Stimulated activated CD4-positive, alpha-beta T cell treated with anti-CD3 and anti-CD28 coated beads, Interleukin-2, amount 100 ng/mL, for 48 hours (primary cell): ENCODE results near the gene TSN.
"Not testable (repeated sequence)": the region's sequence is repeated elsewhere in the genome, so short reads cannot be mapped to it uniquely, and the experiment has no call there.

Experiments used
- DNase-seq, 2 donors: peaks; one replicate each; pipeline ENCODE4 v3.0.0-alpha.2; 2020

Gene TSN

DNA sequence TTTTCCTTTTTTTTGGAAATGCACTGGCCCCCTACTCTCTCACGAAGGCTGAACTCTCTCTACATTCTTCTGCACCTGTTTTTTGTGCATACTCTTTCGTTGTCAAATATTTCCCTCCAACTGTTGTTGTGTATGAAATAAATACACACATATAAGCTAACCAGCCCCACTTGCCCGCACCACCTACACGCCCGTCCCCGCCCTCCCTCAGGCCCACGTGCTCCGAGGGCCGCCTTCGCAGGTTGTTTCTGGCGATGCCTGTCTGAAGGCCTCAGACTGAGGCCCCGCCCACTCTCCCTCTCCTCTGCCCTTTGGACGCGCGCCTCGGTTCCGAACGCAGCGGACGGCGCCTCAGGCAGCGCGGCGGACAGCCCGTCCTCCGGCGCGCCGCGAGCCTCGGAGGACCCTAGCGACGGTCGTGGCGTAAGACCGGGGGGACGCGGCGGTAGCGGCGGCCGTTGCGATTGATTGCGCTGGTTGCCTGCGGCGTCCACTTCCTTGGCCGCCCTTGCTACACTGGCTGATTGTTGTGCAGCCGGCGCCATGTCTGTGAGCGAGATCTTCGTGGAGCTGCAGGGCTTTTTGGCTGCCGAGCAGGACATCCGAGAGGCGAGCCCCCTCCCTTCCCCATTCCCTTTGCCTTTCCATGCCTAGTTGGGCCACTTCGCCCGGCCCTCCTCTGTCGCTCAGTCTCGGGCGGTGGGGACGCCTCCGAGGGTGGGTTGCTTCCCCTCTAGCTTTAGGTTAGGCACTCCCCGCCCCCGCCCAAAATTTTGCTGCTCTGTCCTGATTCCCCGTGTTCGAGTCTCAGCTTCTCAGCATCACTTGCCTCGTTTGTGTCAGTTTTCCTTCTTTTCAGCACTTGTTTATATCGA lies at the start of gene TSN:
Gene TSN, plus strand, starts transcription at position 415 of the 875 bp plus-strand sequence. Its CDS starts 129 bp downstream, at position 544.
- peak; percentile 96 for DNase-seq

- no peak for DNase-seq
These were observed 49.5 kb upstream of the TSN start for GRCh38 chr2:121705958-121706357.

- DNase-seq: no peak
These were observed 48.0 kb upstream of the TSN start for GRCh38 chr2:121707344-121707919.

- DNase-seq: no peak
These were observed 47.5 kb upstream of the TSN start for GRCh38 chr2:121707920-121708361.

- no peak for DNase-seq
These were observed 45.5 kb upstream of the TSN start for GRCh38 chr2:121709776-121710469.

DNA sequence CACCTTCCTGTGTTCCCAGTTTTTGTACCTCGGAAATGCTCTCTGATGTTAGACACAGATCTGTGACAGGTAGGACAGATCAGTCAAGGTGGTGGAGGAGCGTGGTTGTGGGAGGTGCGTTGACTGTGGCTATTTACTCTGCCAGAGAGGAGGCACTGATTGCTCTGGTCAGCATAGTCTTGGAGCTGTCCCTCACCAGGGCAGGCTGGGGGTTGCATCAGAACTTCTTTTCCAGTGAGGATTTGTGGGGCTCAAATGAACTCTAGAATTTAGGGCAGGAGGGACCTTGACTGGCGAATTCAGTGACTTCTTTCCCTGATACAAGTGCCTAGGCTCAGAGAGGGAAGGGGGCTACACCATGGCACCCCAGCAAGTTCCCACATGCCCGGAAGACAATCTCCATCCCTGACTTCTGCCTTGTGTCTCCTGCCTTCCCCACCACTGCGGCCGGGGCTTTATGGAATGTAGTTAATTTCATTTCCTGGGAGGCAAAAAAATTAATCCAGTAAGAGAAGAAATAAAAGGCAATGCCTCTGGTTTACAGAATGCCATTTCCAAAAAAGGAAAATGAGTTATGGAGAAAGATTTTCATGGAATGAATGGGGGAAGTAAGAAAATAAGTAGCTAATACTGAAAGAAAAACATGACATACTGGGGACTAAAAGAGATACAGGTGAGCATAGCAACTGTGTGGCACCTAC lies 44.8 kb upstream of the TSN start:
- DNase-seq: no peak

GRCh38 chr2:121711481-121711880 lies 44.0 kb upstream of the TSN start:
- not testable (repeated sequence) for DNase-seq

DNA sequence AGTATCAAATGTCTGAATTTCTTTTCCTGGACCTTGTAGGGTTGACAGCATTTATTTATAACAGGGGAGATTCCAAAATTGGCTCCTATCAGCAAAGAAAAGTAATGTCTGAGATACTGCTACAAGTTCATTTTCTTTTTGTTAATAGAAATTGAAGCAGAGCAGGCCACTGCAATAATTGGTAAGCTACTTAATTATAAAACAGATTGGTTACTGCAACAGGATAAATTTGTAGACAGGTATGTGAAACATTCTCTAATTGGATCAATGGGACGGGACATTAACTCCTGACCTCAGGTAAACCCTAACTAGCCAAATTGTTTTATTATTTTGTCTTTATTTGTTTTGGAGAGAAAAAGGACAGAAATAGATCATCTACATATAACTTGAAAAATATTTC lies 39.3 kb upstream of the TSN start:
- no peak for DNase-seq

- DNase-seq: no peak
These were observed 37.9 kb upstream of the TSN start for GRCh38 chr2:121717529-121717928.

GRCh38 chr2:121721926-121722325 lies 33.5 kb upstream of the TSN start:
- no peak for DNase-seq

- no peak for DNase-seq
These were observed 33.0 kb upstream of the TSN start for GRCh38 chr2:121722479-121722878.

GRCh38 chr2:121723316-121723715 lies 32.1 kb upstream of the TSN start:
- no peak for DNase-seq

GRCh38 chr2:121727332-121727731 lies 28.1 kb upstream of the TSN start:
- no peak for DNase-seq

DNA sequence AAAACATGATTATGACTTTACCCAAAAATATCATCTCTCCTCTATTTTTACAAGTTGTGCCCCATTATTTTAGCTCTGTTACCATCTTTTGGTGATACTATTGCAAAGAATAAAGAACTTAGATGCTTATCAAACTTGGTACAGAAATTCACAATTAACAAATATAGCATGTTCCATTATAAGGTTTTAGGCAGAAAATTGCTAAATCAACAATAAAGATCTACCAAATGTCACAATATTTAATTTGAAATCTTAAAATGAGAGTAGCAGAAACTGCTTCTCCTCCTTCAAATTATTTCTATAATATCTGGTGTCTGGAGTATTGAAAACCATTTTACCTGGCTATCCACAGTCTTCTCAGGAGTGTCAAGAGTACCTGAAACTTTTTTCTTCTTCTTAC lies 27.5 kb upstream of the TSN start:
- DNase-seq: no peak

DNA sequence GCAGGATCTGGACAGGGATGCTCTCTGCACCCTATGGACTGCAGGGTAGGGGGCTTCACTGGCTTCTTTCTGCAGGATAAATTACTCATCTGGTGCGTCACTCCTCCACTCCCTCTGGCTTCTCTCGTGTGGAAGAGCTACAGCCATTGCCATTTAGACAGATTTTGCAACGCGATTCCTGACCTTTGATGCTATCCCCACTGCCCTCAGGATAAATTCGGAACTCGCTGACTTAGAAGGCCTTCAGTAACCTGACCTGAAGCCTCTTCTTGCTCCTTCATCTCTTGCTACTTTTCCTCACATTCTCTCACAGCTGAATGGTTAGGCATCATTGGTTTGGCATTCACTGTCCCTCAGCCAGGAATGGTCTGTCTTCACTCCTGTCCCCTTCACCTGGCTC lies 24.1 kb upstream of the TSN start:
- no peak for DNase-seq

- not testable (repeated sequence) for DNase-seq
These were observed 20.9 kb upstream of the TSN start for GRCh38 chr2:121734544-121734943.

DNA sequence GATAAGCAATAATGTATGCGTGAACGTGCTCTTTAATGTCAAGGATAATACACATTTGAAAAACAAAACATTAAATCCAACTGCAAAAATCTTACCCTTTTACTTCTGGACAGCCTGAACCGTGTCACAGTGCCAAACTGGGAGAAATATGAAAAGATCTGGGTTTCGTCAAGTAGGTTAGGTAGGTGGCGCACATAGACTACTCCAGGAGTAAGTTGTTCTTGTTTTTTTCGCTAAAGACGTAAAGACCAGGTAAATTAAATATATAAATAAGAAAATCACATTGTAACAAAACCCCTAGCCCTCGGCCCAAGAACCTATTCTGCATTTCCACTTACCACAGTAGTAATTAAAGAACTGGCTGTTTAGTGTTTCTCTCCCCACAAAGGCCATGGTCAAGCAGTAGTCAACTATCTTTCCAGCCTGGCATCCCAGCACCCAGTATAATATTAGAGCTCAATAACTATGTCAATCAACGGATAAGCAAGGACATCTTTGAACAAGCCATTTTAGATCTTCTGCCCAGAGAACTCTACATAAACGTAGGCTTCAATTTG lies 19.9 kb upstream of the TSN start:
- DNase-seq: no peak

DNA sequence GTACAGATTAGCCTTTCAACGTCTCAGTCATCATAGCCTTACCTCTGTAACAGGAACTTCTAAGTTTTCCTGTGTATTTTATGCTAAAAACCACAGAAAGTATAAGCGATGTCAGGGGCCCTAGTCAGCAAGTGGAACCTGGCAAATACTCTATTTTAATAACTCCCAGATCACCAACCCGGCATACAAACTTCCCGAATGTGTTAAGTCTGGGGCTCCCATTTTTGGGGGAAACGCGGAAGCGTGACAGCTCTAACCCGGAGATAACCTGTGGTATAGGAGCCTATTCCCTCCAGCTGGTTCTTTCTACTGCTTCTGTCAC lies 19.4 kb upstream of the TSN start:
- no peak for DNase-seq

- DNase-seq: peak; percentile 100
These were observed 18.8 kb upstream of the TSN start, which contains the start of gene NIFK for GRCh38 chr2:121736462-121737336. Gene NIFK, minus strand, starts transcription at chr2:121736875. Its CDS starts 25 bp downstream, at chr2:121736850.

- no peak for DNase-seq
These were observed 14.5 kb upstream of the TSN start for GRCh38 chr2:121740973-121741372.

DNA sequence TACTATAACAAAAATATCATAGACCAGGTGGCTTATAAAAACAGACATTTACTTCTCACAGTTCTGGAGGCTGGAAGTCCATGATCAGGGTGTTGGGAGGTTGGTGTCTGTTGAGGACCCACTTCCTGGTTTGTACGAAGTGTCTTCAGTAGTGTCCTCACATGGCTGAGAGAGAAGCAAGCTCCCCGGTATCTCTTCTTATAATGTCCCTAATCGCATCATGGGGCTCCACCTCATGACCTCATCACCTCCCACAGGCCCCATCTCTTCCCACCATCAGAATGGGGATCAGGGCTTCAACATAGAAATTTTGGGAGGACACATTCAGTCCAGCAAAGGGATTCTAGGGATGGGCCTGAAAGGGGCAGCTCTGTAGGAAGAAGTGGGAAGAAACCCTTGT lies 14.0 kb upstream of the TSN start:
- DNase-seq: no peak

DNA sequence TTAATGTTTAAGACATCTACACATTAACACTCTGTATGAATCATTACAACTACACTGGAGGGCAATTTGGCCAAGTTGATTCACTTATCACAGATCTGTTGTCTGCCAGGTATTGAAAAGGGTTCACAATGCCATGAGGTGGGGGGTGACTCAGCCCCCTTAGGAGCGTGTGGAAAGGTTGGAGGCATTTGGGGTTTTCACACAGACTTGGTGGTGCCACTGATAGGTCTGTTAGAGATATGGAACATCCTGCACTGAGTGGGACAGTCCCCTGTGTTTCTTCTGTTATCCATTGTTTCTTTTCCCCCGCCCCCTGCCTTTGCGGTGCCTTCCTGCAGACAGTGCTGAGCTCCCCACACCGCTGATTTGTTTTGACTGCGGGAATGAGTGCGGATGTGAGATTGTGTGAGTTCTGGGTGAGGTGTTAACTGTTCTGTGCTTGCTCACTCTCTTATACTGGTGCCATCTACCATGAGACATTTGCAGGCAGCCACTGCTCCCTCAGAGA lies 9.3 kb upstream of the TSN start:
- no peak for DNase-seq
